NCI-H1092 treated with DMSO at 0.1 percent for 48 hours (cell line): ENCODE measurements around the gene TBC1D2B.

Source experiments
- DNase-seq: peaks from one replicate; lab custom pipeline; 2025; lab: John Stamatoyannopoulos, UW

The TBC1D2B gene

DNA sequence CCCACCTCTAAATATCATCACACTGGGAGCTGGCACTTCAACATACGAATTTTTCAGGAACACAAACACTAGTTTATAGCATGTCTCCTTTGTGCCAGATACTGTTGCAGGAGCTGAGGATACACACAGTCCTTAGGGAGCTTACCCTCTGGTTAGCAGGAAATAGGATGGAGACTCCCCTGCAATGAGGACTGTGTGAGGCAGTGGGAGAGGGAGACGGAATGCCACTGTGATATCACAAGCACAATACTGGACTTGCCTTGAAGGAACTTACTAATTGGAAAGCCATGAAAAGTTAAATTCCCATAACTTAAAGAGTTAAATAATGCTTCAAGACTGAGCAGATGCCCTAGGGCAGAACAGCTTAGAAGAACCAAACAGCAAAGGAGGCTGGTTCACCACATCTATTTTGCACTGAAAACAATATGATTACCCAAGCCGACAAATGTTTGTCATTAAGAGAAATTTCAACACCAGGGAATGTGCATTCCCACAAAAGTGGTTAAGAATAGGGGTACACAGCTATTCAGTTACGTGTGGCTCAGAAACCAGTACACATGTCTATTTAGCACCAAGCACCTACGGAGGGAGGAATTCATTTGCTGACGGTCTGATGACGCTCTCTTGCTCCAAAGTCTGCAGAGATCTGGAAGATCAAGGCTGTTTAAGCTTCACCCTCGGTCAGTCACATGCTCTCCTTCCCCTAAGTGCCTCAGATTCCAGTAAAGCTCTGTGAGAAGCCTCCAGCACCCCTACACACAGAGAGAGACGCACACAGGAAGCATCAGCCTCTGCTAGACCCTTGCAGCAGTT is 5.2 kb downstream of the TBC1D2B start:
- DNase-seq, result no peak

DNA sequence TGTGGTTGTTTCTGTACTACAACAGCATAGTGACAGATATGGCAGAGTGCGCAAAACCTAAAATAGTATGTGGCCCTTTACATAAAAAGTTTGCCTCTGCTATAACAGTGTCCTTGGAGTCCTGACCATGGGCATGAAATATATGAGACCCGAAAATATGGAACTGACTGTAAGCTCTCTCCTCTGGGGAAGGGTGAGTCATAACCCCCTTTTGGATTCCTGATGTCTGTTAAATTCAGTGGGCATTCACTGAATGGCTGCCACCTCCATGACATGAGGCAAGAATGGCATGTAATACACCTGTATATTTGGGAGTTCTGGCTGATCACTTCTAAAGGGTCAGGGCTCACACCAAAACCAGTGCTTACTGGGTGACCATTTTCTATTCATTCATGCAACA is 6.1 kb downstream of the TBC1D2B start:
- DNase-seq, result no peak

DNA sequence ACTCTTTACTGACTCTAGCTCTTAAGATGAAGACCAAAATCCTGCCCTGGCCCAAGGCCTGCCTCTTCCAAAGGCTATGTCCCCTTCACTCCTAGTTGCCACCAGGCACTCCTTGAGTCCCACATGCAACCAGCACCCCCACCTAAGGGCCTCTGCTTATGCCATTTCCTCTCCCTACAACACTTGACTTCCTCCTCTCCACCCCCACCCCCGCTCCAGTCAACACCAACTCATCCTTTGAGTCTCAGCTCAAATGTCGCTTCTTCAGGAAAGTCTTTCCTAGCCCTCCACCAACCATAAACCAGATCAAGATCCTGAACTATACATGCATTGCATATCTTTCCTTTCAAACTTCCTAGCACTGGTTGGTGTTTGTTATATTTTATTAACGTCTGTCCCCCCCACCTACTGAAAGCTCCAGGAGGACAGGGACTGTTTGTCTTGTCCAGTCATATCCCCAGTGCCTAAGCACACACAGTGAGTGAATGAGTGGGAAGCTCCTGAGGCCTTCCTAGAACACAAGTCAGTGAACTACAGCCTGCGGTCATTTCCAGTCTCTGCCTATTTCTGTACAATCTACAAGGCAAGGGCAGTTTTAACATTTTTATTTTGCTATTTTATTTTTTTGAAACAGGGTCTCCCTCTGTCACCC is 7.3 kb downstream of the TBC1D2B start:
- no peak for DNase-seq

GRCh38 chr15:78069462-78070029 is 8.0 kb downstream of the TBC1D2B start:
- no peak for DNase-seq

GRCh38 chr15:78069052-78069414 is 8.5 kb downstream of the TBC1D2B start:
- DNase-seq, result no peak

DNA sequence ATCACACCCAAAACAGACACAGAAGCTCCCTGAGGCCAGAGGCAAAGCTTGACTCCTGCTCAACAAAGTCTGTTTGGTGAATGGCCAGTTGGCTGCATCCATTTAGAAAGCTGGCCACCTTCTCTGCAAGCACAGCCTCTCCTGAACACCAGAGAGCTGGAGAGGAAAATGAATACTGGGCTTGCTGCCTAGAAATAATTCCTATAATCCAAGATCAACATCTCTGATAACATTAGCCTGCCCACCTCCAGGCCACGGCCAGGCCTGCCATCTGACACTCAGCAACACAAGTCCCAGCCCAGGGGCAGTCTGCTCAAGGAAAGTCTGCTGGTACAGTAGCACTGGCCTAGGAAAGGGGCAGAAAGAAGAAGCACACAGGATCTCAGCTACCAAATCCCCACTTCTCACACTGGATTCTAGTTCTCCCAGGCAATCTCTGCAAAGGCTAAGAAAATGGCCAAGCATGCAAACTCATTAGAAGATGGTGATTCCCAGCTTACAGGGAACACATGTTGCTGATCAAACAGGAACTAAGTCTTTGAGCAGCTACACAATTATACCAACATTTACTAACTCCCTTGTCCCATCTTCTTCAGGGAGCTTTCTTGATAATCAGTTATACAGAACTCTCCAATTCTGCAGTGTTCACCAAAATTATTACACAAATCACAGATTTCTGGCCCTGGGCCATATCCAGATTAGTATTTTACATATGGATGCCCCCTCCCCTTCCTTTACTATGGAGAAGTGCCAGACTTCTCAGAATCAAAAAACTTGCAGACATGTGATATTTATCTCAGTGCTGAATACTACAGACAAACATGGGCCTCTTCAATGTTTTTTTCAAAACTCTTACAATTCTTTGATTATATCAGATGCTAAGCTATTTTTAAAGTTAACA is 9.9 kb downstream of the TBC1D2B start:
- peak; percentile 73 for DNase-seq

DNA sequence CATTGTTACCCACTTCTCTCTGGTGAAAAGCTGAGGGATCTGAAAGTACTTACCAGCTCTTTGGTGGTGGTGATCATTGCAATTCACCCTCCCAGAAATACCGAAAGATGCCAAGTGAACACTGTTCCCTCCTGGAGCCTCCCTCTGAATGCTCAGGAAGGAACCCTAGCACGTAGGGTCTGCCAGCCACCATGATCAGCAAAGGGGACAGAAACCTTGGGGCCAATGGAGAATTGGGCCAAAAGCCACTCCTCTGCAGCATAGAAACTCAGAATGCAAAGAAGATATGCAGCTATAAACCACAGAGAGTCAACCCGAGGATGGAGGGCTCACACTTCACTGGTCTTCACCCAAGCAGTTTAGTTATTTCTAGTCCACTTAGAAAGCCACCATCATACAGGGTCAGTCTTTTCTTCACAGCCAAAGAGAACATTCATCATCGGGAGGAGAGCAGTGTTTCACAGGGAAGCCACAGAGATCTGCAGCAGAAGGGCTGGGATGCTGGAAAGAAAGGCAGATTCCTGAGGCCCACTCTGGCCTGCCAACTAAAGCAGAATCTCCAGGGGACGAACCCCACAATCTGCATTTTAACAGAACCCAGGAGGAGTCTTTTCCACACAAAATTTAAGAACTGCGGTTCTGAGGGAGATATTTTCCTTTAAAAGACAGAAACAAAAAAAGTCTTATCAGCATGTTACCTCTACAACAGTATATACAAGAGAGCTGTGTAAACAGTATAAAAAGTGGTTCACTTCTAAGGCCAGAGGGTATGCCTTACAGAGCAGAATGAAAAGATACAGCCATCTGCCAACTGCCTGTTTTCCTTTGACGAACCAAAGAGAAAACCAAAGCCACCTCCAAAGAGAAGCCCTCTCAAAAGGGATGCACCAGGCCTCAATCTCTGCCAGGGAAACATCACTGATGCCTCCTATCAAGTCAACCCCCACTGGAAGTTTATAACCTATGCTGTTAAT is 11.3 kb downstream of the TBC1D2B start:
- no peak for DNase-seq

- DNase-seq, result no peak
Measured at GRCh38 chr15:78065284-78065872, 12.1 kb downstream of the TBC1D2B start.

- no peak for DNase-seq
Measured at GRCh38 chr15:78064544-78064943, 13.0 kb downstream of the TBC1D2B start.

- DNase-seq, result no peak
Measured at GRCh38 chr15:78063970-78064385, 13.5 kb downstream of the TBC1D2B start.

DNA sequence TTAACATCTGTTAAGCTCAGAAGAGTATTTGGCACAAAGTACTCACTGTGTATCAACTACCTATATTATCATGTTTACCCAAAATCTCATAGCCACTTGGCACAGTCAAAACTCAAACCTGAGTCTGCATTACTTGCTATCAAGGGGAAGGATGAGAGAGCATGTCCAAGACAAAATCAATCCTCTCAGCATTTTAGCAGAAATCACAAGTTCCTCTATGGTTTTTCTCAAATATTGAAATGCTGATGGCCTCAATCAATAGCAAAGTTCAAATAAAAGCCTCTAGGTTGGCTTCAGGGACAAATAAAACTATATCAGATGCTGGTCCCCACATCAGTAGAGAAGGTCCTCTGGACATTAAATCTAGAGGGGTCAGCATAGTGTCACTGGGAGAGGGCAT is 14.3 kb downstream of the TBC1D2B start:
- DNase-seq, result no peak

DNA sequence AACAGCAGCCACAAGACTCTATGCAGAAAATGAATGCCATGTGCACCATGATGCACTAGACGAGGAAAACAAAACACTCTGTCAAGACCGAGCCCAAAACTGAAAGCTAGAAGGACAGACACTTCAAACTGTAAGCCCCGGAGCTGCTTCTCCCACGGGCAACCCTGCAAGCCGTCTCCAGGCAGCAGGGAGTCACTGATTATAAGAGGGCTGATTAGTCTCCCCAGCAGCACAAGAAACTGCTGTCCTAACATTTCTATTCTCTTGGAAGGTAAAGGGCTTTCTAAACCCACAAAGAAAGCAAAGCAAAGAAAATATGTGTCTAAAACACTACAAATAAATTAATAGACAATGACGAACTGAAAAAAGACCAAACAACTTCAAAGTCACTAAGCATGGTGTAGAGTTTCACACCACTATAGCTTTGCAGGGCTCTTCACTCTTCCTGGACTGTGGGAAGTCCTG is 15.5 kb downstream of the TBC1D2B start:
- DNase-seq, result peak; percentile 11

- DNase-seq, result no peak
Measured at GRCh38 chr15:78060232-78060631, 17.3 kb downstream of the TBC1D2B start.

GRCh38 chr15:78059110-78059839 is 18.2 kb downstream of the TBC1D2B start:
- no peak for DNase-seq

GRCh38 chr15:78058401-78058935 is 19.0 kb downstream of the TBC1D2B start:
- no peak for DNase-seq

DNA sequence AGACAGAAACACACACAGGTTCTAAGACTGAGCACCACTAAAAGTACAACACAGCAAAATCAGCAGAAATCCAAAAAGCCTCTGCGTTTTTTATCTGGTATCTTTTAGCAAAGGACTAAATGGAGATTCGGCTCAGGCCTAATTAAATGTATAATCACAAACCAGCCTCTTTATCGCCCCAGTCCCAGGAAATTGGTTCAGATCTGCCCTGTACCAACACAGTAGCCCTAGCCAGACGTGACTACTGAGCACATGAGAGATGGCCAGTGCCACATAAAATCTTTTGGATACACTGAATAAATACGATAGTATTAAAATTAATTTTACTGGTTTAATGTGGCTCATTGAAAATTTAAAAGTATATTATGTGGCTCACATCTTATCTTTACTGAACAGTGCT is 19.7 kb downstream of the TBC1D2B start:
- DNase-seq, result no peak

- DNase-seq, result no peak
Measured at GRCh38 chr15:78056714-78057269, 20.7 kb downstream of the TBC1D2B start.

DNA sequence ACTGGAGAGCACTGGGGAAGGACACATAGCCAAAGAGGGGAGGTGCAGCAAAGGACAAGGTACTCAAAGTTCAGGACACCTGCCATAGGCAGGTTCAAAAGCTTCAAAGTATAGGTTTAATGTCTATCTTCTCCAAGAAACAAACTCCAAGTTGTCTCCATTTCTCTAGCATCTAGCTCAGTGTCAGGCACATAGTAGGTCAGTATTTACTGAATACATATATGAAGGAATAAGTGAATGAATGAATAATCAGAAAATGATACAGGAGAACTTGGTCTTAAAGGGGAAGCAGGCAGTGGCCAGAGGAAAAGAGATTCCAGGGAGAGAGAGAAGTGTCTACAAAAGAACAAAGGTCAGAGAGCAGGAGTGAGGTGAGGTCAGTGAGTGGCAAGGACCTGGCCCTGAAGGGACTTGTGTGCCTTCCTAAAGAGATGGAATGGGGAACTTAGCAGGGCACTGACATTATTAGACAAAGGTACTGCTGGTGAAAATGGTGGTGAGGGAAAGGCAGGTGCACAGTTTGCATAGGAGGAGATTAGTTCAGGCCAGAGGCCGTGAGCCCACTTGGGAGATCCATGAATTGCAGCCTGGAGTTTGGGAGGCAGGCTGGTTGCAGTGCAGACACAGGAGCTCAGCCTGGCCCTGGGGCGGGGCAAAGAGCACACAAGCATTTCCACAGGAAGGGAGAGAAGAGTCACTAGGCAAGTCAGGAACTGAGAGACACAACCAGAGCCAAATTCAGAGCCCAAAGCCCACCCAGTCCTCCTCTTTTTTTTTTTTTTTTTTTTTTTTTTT is 21.4 kb downstream of the TBC1D2B start:
- no peak for DNase-seq
